Fibroblast of mammary gland (primary cell): ENCODE measurements around the gene CTXND1.
A peak's percentile ranks its signal among the peaks of the same experiment; 100 is the strongest.

Source experiments
- DNase-seq: peaks from one replicate; pipeline ENCODE4 v3.0.0-alpha.2; 2010; ENCODE audit warnings: low read depth
- H3K4me3 ChIP-seq: 2 replicates; pipeline ENCODE4 v1.5.1; 2011; ENCODE audit warnings: low read depth, mild to moderate bottlenecking, low read length, moderate library complexity; ENCODE audit not compliant: control insufficient read depth
- TF ChIP-seq, protein P1 (sequence below): conservative IDR thresholded peaks from 2 replicates; pipeline ENCODE4 v1.5.1; 2011; ENCODE audit warnings: low read depth, low read length, inconsistent platforms; ENCODE audit not compliant: control insufficient read depth, insufficient read depth

Gene CTXND1

GRCh38 chr15:80167936-80168335 is 84.1 kb downstream of the CTXND1 start:
- DNase-seq: no peak
- TF ChIP-seq, protein P1, sequence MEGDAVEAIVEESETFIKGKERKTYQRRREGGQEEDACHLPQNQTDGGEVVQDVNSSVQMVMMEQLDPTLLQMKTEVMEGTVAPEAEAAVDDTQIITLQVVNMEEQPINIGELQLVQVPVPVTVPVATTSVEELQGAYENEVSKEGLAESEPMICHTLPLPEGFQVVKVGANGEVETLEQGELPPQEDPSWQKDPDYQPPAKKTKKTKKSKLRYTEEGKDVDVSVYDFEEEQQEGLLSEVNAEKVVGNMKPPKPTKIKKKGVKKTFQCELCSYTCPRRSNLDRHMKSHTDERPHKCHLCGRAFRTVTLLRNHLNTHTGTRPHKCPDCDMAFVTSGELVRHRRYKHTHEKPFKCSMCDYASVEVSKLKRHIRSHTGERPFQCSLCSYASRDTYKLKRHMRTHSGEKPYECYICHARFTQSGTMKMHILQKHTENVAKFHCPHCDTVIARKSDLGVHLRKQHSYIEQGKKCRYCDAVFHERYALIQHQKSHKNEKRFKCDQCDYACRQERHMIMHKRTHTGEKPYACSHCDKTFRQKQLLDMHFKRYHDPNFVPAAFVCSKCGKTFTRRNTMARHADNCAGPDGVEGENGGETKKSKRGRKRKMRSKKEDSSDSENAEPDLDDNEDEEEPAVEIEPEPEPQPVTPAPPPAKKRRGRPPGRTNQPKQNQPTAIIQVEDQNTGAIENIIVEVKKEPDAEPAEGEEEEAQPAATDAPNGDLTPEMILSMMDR: no peak
- H3K4me3 ChIP-seq: no peak overlapping the region

GRCh38 chr15:80163897-80164296 is 88.1 kb downstream of the CTXND1 start:
- no peak for DNase-seq
- H3K4me3 ChIP-seq: no peak overlapping the region
- TF ChIP-seq, protein P1: no peak

DNA sequence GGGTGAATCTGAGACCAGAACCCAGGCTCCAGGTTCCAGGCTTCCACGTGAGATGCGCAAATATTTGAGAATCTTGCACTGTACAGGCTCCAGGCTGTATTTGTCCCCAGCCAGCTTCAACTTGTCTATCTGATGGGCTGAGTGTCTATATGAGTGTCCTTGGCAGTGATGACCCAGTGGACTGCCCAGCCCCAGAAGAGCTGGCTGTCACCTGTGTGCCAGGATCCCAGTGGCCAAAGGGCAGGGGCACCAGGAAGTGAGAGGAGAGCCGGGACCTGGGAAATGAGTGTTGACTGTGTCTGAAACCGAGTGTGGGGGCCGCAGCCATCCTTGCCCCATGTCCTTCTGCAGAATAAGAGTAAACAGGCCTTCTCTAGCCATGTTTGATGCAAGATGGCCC is 88.8 kb downstream of the CTXND1 start:
- no peak for DNase-seq
- TF ChIP-seq, protein P1: no peak
- no peak overlapping the region for H3K4me3 ChIP-seq

DNA sequence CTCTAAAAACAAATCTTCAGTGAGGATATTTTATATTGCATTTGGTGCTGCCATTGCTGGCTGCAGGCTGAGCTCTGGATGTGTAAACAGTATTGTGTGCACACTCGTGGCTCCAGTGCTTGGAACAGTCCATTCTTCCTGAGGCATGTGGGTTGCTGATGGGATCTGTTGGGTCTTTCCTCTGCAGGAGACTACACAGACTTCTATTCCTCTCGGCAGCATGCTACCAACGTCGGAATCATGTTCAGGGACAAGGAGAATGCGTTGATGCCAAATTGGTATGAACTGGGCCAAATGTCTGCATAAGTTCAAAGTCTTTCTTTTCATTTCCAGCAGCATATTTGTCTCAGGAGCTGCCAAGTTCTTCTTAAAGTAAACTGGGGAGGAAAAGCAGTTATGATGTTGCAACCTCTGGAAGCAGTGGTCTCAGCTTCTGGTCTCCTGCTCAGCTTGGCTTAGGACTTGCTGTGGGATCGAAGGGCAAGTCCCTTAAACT is 89.9 kb downstream of the CTXND1 start:
- peak; percentile 16 for DNase-seq
- no peak overlapping the region for H3K4me3 ChIP-seq
- TF ChIP-seq, protein P1: no peak

GRCh38 chr15:80161468-80162016 is 90.5 kb downstream of the CTXND1 start:
- H3K4me3 ChIP-seq: no peak overlapping the region
- TF ChIP-seq, protein P1: no peak
- DNase-seq: no peak

DNA sequence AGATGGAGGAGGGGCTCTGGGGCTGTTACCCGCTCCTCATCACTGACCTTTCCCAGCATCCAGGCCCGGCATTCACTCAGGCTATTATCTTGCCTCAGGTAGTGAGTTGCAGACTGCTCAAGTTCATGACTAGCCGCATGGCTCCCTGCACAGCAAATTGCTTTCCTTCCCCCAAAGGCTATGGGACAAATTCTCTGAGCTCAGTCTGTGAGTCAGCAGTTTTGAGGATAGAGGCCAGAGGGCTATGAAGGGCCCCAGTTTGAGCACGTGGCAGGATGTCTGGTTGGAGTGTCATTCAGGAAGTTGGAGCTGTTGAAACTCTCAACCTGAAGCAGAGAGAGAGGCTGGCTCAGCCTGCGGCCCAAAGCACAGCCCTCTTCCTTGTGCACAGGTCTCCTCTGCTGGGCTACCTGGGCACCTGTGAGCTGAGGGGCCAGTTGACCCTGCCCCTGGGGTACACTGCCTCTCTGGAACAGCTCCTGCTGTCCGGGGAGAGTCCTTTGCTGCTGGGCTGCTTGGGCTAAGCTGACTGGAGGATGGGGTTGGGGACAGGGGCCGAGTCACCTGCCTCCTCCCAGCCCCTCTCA is 91.3 kb downstream of the CTXND1 start:
- DNase-seq: peak; percentile 96
- no peak overlapping the region for H3K4me3 ChIP-seq
- TF ChIP-seq, protein P1: no peak
